ENCODE results near the gene LIX1L. TPM values are rescaled to one million over a fixed set of nuclear protein-coding genes. Genes with fewer than 3 reads are reported as not detected.

Gene LIX1L
- total and polyA plus RNA-seq, 2 of the 13 experiments (the other 11 are each of a cell fraction or from before 2014, with no cell fraction given): 8.1 to 24.9 TPM

DNA sequence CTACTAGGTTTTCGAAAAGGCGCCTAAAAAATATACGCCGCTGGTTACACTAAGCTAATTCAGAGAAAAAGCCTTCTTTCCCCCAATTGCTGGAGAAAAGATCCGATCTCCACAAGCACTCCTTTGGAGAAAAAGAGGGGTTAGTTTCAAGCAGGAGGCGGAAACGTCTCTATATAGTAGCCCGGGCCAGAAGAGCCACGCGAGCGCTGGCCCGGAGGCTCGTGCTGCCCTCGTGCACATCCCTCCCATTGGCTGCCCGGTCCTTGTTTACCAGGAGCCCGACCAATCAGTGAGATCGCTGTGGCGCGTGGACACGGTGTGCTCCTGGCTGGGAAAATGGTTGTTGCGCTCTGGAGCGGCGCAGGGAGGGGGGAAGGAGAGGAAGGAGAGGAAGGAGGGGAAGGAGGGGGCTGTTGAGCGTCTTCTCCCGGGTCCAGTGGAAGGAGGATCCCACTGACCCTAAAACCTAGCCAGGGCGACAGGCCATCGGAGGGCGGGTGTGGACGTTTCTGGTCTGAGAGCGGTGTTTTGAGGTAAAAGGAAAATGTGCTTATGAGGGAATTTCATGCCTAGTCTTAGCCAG is 38.7 kb upstream of the LIX1L start, which contains the start of gene TXNIP (continued):
- TF ChIP-seq, protein P1, sequence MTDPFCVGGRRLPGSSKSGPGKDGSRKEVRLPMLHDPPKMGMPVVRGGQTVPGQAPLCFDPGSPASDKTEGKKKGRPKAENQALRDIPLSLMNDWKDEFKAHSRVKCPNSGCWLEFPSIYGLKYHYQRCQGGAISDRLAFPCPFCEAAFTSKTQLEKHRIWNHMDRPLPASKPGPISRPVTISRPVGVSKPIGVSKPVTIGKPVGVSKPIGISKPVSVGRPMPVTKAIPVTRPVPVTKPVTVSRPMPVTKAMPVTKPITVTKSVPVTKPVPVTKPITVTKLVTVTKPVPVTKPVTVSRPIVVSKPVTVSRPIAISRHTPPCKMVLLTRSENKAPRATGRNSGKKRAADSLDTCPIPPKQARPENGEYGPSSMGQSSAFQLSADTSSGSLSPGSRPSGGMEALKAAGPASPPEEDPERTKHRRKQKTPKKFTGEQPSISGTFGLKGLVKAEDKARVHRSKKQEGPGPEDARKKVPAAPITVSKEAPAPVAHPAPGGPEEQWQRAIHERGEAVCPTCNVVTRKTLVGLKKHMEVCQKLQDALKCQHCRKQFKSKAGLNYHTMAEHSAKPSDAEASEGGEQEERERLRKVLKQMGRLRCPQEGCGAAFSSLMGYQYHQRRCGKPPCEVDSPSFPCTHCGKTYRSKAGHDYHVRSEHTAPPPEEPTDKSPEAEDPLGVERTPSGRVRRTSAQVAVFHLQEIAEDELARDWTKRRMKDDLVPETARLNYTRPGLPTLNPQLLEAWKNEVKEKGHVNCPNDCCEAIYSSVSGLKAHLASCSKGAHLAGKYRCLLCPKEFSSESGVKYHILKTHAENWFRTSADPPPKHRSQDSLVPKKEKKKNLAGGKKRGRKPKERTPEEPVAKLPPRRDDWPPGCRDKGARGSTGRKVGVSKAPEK (CRISPR knock-in tag; IDR thresholded peaks at IDR 0.05; ENCODE audit: borderline replicate concordance): no peak
- TF ChIP-seq, protein P2, sequence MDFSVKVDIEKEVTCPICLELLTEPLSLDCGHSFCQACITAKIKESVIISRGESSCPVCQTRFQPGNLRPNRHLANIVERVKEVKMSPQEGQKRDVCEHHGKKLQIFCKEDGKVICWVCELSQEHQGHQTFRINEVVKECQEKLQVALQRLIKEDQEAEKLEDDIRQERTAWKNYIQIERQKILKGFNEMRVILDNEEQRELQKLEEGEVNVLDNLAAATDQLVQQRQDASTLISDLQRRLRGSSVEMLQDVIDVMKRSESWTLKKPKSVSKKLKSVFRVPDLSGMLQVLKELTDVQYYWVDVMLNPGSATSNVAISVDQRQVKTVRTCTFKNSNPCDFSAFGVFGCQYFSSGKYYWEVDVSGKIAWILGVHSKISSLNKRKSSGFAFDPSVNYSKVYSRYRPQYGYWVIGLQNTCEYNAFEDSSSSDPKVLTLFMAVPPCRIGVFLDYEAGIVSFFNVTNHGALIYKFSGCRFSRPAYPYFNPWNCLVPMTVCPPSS (IDR thresholded peaks at IDR 0.05): no peak
- TF ChIP-seq ZNF451 (CRISPR knock-in tag; IDR thresholded peaks at IDR 0.05) (no peak), CBX2 (IDR thresholded peaks at IDR 0.05; ENCODE audit: low read depth, low read length) (no peak), CBX2 (CRISPR knock-in tag; IDR thresholded peaks at IDR 0.05; ENCODE audit: low read depth) (no peak), AGO1 (IDR thresholded peaks at IDR 0.05; ENCODE audit: low read depth, low read length, poor library complexity, severe bottlenecking) (peak; percentile 70)
- TF ChIP-seq, protein P3, sequence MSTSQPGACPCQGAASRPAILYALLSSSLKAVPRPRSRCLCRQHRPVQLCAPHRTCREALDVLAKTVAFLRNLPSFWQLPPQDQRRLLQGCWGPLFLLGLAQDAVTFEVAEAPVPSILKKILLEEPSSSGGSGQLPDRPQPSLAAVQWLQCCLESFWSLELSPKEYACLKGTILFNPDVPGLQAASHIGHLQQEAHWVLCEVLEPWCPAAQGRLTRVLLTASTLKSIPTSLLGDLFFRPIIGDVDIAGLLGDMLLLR (CRISPR knock-in tag; IDR thresholded peaks at IDR 0.05): peak; percentile 71; the same call in 1 of the 2 replicates
- TF ChIP-seq, protein P4, sequence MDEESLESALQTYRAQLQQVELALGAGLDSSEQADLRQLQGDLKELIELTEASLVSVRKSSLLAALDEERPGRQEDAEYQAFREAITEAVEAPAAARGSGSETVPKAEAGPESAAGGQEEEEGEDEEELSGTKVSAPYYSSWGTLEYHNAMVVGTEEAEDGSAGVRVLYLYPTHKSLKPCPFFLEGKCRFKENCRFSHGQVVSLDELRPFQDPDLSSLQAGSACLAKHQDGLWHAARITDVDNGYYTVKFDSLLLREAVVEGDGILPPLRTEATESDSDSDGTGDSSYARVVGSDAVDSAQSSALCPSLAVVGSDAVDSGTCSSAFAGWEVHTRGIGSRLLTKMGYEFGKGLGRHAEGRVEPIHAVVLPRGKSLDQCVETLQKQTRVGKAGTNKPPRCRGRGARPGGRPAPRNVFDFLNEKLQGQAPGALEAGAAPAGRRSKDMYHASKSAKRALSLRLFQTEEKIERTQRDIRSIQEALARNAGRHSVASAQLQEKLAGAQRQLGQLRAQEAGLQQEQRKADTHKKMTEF (CRISPR knock-in tag; IDR thresholded peaks at IDR 0.05): peak; percentile 97
- TF ChIP-seq, protein P5, sequence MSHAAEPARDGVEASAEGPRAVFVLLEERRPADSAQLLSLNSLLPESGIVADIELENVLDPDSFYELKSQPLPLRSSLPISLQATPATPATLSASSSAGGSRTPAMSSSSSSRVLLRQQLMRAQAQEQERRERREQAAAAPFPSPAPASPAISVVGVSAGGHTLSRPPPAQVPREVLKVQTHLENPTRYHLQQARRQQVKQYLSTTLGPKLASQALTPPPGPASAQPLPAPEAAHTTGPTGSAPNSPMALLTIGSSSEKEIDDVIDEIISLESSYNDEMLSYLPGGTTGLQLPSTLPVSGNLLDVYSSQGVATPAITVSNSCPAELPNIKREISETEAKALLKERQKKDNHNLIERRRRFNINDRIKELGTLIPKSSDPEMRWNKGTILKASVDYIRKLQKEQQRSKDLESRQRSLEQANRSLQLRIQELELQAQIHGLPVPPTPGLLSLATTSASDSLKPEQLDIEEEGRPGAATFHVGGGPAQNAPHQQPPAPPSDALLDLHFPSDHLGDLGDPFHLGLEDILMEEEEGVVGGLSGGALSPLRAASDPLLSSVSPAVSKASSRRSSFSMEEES (CRISPR knock-in tag; IDR thresholded peaks at IDR 0.05): peak; percentile 82

All from HepG2 (cell line).